ENCODE measurements around the gene BCL3.
"Not testable (repeated sequence)": the region's sequence is repeated elsewhere in the genome, so short reads cannot be mapped to it uniquely, and the experiment has no call there.

GRCh38 chr19:44772144-44772543, 23.6 kb downstream of the BCL3 start:
- TF ChIP-seq POLR2A (IDR thresholded peaks at IDR 0.05; ENCODE audit: low read length); GATA1 (IDR thresholded peaks at IDR 0.05; ENCODE audit: low read depth, low read length): not testable (repeated sequence)

Measured in erythroblast (primary cell).